NCI-H446 (cell line): ENCODE results near the gene SMAD3.
A peak's percentile ranks its signal among the peaks of the same experiment; 100 is the strongest.

Experiments used
- DNase-seq, 2 experiments: peaks; one replicate each; lab custom pipeline; 2025; lab: John Stamatoyannopoulos, UW

The SMAD3 gene

GRCh38 chr15:67036775-67037555, 28.4 kb upstream of the SMAD3 start:
- DNase-seq: no peak

DNA sequence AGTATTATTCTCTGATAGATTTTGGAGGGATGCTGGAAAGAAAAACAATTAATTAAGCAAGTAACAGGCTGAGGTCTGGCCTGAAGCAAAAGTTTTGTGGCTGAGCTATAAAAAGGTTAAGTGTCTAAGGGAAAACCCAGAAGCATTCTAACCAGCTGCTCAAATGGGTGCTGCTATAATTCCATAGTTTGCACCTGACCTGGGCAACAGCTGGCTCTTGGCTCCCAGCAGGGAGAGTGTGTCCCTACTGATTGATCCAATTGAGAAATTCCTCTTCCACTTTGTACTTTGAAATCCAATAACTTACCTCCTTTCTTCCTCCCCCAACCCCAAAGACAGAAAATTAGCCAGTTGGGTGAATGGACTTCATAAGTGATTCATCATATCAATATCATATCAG, 27.7 kb upstream of the SMAD3 start:
- DNase-seq: no peak

DNA sequence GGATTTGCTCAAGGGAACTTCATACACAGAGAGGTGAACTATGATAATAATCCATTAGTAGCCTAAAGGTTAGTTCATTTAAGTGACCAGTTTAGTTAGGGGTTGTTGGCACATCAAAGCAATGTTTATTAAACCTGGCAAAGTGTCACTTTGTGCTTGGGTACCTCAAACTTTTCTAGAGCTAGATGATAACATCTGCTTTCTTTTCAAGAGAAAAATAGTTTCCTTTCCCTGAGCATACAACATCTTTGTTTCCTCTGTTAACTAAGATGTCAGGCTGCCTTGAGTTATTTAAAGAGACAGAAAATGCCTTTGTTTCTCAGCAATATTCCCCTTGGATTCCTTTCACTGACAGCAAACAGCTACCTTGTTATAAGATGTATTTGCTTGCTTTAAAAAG, 26.7 kb upstream of the SMAD3 start:
- no peak for DNase-seq

- DNase-seq: no peak
Measured at GRCh38 chr15:67039384-67040075, 25.9 kb upstream of the SMAD3 start.

DNA sequence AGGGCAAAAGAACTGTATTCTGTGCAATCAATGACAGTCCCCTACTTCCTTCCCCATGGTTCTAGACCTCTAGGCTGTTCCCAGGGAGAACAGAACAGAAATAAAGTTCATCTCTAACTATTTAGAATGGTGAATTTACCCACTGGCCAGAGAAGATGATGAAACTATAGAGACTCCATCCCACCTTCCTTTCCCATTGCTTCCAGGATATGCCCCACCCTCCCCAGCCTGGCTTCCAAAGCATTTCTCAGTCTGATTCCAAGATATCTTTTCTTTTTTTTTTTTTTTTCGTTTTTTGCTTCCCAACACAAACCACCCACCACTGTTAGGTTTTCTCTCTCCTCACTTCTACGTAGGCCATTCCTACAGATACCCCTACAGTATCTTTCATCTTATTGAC, 25.1 kb upstream of the SMAD3 start:
- DNase-seq: no peak

GRCh38 chr15:67042551-67043142, 22.8 kb upstream of the SMAD3 start:
- DNase-seq: no peak

GRCh38 chr15:67043939-67044771, 21.2 kb upstream of the SMAD3 start:
- peak in 1 of 2 experiments; percentile 9 for DNase-seq

- DNase-seq: no peak
Measured at GRCh38 chr15:67047149-67047661, 18.2 kb upstream of the SMAD3 start.

DNA sequence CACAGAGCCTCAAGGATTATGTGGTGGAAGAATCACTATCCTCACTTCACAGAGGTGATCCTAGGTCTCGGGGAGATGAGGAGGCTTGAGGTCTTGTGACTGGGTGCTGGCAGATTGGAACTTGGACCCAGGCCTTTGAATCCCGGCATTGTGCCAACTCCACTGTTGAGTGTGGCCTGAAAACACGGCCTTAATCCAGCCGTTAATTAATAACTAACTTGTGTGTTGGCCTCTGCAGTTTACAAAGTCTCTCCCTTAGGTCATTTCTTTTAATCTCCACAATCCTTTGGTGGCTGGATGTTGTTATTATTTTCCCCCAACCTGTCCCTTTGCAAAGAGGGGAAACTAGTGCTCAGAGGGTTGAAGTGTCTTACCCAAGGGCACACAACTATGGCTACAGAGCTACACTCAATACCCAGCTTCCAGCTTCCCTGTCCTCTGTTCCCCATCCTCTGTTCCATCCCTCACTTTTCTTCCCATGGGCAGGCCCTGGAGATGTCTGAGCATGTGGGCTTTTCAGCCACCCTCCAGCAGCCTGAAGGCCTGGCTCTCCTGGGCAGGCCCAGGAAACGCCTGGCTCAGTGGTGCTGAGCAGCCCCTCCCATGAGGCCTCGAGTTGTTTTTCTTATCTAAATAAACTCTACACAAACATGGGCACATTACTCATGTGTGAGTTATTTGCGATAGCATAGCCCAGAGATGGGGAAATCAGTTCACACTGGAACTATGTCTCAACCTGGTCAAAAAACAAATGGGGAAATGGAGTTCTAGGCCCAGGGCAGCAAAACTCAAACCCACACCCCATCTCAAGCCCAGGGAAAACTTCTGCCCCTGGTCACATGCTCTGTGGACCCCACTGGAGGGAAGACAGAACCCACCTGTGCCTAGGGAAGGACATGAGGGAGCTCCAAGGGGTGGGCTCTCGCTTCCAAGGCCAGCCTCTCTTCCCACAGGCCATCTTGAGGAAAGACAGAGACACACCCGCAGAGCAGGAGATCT, 16.8 kb upstream of the SMAD3 start:
- no peak for DNase-seq

GRCh38 chr15:67049351-67050044, 15.9 kb upstream of the SMAD3 start:
- no peak for DNase-seq

- DNase-seq: no peak
Measured at GRCh38 chr15:67050062-67050461, 15.3 kb upstream of the SMAD3 start.

DNA sequence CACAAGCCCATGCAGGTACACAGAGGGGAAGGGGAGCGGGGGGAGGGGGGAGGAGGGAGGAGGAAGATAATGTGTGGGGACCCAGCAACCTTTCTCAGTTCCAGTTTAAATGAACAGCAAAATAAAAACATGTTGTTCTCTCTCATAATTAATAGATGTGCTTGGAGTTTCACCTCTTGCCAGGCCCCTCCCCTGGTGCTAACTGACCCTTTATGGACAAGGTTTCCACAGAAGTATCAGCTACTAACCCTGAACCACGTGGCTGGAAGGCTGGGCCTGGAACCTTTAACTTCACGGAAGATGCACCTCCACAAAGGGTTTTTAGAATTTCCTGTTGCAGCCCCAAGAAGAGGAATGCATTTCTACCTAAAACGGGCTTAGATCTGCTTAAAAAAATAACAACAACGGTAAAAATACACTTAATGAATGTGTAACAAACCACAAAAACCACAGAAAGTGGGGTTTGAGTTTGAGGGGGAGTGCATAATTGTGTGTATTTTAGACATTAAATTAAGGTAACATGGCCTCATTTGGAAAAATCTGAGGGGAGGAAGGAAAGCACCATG, 14.8 kb upstream of the SMAD3 start:
- no peak for DNase-seq

DNA sequence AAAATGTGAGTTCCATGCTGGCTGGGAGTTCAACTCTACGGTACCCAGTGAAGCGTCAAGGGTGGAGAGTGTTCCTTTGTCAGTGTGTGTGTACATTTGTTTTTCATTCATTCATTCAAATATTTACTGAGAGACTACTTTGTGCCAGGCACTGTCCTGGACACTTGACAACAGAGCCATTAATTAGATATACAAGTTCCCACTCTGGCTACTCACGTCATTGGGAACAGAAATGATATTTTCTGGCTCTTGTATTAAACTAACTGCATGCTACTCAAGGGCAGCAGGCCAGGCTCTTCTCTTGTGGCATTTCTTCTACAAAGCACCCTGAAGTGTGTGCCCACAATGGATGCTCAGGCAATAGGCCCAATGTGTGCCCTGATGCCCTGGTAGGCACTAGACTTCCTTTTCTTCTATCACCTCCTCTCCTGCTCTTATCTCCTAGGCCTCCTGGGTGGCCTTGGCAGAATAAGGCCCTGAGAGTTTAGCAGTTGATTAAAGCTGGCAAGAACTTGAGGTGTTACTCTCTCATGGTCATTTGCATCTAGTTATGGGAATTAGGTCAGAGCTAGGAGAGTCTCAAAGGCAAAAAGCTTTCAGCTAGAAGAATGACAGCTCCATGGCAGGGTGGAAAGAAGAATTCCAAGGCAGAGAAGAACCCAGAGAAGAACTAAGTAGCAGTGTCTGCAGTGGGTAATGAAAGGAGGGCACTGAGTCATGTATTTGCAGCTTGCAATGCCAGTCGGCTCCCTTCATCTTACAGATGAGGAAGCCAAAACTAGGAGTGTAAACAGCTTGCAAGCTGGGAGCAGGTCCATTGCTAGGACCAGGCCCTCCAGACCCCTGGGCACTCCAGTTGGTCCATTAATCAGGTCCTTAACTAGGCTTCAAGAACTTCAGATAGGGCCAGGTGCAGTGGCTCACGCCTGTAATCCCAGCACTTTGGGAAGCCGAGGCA, 14.0 kb upstream of the SMAD3 start:
- DNase-seq: no peak

GRCh38 chr15:67054676-67055075, 10.7 kb upstream of the SMAD3 start:
- DNase-seq: no peak

GRCh38 chr15:67059127-67059553, 6.3 kb upstream of the SMAD3 start:
- DNase-seq: no peak

DNA sequence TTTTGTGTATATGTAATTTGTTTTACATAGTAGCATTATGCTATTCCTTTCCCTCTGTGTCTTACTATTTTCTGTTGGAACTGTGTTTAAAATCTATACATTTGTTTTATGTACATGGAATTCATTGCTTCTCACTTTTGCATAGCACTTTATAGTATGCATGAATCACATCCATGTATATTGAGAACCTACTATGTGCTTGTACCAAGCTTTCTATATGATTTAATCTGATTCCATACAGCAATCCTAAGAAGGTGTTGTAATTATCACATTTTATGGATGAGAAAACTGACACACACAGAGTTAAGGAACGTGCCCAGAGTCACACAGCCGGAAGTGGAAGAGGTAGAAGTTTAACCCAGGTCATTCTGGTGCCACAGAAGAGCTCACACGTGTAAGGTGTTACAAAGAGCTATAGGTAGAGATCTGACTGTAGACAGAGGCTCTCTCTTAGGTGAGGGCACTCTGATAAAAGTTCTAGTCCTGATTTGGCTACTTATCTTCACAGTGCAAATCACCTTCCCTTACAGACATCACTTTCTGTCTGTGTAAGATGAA, 3.5 kb upstream of the SMAD3 start:
- no peak for DNase-seq

DNA sequence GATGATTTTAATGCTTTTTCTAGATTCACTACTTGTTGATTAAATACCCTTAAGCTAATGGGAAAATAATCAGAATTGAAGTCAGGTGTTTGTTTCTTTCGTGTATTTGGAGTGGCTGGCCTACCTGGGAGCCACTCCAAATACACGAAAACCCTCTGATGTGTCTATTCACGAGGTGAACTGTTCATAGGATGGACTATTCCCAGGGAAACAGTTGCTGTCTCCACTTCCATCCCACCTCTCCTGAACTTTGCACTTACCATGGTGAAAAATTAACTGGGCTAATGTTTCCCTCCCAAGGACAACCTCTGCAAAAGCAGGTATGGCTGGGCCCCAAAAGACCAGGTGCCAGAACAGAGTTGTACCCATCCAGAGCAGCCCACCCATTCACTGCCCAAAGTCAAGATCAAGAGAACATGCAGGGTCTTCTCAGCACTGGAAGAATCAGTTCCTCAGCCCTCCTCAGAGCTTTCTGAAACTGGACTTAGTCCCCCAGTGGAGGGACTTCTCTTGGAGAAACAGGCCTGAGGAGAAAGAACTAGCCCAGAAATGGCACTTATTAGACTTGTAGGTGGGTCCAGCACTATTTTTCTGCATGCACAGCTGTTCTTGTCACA, 2.9 kb upstream of the SMAD3 start:
- no peak for DNase-seq
